GM18499 (cell line): ENCODE measurements around the gene DYNLT3.
A peak's percentile ranks its signal among the peaks of the same experiment; 100 is the strongest.

Experiments used
- ATAC-seq: cut with Tn5 transposase; IDR thresholded peaks from one replicate; pipeline ENCODE4 v1.9.1; 2021; ENCODE audit warnings: moderate number of reproducible peaks; ENCODE audit not compliant: insufficient read depth, unreplicated experiment

DYNLT3 gene

GRCh38 chrX:37846934-37847732, at the start of gene DYNLT3:
DYNLT3 (minus strand) TSS chrX:37847571; CDS start chrX:37847510, 61 bp downstream.
- peak; percentile 89 for ATAC-seq

- no peak for ATAC-seq
Measured at GRCh38 chrX:37896511-37896890, 49.1 kb upstream of the DYNLT3 start.

- no peak for ATAC-seq
Measured at GRCh38 chrX:37895795-37896510, 48.6 kb upstream of the DYNLT3 start.

GRCh38 chrX:37894725-37895124, 47.4 kb upstream of the DYNLT3 start:
- ATAC-seq, result no peak

DNA sequence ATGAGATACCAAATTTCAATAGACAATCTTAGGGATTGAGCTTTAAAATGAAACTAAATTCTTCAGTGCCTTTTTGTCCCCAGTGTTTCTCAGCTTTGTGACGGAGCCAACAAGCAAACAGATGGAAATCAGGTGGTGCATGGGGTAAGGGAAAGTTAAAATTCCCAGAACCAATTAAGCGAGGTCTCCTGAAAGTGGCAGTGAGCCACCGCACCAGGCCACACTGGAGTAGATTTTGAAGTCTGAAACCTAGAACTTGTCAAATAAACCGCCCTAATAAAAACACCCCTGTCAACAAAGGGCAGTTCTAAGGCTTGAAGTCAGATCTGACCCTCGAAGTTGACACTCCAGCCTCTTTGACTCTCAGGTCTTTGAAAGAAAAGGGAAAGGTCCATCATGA, 40.6 kb upstream of the DYNLT3 start:
- no peak for ATAC-seq

DNA sequence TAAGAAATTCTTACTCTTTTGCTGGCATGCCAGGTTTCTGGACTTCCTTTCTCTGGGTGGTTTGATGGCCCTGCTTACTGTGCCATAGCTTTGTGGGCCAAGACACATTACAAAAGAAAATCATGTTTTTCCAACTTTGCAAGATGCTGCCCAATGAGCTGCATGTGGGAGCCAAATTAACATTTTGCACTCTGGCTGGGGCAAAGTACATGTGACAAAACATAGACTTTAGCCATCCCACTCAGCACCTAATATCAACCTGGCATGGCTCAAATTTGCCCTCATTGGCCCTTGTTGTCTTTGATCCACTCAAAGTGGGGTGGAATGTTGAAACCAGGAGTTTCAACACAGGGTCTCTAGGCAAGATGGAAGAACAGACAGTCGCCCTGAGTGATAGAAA, 40.0 kb upstream of the DYNLT3 start:
- no peak for ATAC-seq

DNA sequence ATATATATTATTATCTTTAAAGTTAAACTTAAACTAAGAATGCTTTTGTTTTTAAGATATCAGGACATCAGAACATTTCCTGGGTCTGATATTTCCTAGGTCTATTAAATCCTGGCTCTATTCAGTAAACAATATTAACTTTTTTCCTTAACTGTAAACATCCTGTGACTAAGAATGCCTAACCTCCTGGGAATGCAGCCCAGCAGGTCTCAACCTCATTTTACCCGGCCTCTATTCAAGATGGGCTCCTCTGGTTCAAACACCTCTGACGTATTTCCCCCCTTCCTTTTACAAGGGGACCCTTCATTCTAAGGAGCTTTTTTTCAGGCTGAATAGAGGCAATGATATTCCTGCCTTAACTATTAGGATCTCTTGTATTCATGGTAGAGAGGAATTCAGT, 35.8 kb upstream of the DYNLT3 start:
- no peak for ATAC-seq

GRCh38 chrX:37879692-37880091, 32.3 kb upstream of the DYNLT3 start:
- ATAC-seq, result no peak

DNA sequence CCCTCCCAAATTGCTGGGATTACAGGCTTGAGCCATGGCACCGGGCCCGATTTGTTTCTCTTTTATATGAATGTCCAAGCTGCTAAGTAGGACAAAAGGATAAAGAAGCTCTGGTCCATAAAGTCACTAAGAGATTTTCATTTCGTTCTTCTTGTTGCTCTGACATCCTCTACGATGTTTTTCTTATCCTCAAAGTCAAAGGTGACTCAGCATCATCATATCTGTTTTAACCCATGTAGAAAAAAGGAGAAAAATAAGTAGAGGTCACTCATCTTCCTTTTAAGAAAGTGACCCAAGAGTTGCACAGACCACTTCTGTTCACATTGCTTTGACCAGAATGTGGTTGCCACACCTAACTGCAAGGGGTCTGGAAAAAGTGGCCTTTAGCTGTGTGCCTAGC, 29.3 kb upstream of the DYNLT3 start:
- no peak for ATAC-seq

- no peak for ATAC-seq
Measured at GRCh38 chrX:37875675-37876074, 28.3 kb upstream of the DYNLT3 start.

DNA sequence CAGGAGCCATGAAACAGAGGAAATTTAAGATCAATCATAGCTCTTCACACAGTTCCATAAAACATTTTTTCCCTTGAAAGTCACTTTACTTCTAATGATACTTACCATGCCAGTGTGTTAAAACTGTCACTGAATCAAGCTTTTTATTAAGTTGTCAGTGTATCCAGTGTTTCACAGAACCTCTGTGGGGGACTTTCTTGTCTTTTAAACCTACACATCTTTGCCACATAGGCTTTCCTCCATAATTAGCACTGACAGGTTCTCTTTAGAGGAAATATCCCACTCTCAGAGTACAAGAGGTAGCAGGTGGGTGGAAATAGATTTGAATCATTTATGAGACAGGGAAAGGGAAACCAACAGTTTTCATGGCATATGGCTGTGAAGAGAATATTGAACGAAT, 25.8 kb upstream of the DYNLT3 start:
- ATAC-seq, result no peak

DNA sequence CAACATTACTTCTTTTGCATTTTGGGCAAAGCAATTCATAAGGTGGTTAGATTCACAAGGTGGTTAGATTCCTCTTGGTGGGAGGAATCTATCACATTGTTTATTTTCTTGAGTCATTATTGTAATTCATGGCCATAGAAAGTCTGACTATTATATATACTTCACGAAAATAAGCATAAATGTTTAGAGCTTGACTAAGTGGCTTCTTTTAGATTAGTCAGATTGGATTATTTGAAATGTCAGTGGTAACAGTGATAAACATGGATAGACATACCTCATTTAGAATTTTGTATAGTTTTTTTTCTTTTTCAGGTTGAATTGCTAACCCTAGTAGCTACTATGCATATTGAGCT, 24.9 kb upstream of the DYNLT3 start:
- no peak for ATAC-seq

DNA sequence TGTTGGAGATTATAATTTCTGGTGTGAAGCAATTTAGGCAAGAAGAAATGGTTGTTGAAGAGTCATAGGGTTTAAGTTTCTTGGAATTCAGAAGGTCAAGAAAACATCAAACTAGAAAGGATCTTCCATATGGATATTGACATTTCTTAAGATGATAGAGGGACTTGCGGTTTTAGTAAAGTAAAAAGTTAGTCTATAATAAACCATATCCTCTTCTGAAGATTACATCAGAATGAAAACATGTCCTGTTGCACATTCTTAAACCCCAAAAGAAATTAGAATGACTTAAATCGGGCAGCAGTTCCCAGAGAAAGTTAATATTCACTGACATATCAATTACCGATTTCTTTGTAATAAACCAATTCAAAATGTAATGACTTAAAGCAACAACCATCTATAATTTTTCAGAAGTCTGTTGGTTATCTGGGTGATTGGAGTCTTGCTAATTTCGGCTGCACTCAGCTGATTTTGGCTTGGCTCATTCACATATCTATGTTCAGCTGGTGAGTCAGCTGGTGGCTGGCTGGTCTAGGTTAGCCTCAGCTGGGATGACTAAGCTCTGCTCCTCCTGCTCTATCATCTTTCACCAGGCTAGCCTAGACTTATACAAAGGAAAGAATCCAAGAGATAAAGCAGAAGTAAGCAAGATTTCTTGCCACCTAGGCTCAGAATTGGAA, 24.4 kb upstream of the DYNLT3 start:
- ATAC-seq, result no peak

DNA sequence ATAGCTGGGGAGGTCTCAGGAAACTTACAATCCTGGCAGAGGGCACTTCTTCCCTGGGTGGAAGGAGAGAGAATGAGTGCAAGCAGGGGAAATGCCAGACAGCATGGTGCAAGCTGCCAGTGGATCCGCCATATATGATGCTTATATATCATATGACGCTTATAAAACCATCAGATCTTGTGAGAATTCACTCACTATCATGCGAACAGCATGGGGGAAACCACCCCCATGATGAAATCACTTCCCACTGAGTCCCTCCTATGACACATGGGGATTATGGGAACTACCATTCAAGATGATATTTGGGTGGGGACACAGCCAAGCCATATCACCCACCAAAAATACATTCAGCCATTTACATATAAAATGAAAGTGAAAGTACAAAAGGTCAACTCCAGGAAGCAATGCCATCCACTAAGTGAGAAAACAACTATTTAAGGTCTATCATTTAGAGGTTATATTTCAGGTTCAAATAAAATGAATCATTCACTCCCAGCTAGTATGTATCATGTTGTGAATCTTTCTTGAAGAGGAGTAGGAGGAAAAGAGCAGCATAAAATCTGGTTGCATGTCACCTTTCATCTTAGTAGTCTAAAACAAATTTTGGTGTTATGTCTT, 20.3 kb upstream of the DYNLT3 start:
- ATAC-seq, result no peak

- no peak for ATAC-seq
Measured at GRCh38 chrX:37863728-37864127, 16.4 kb upstream of the DYNLT3 start.

DNA sequence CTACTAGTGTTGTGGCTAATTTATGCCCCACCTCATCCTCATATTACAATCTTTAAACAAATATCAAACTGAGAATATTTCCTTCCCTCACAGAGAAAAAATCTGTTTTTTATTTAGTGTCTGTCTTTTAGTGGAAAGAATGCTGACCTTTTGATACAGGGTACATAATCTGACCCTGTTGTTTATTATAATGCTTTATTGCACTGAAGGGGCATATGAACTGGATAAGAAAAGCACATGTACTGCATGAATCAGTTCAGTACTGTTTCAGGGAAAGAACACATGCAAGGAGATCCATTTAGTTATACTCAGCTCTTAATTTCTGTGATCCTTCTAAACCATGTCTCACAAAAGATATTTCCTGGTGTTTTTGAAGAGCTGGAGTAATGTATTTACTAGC, 15.5 kb upstream of the DYNLT3 start:
- ATAC-seq, result no peak

DNA sequence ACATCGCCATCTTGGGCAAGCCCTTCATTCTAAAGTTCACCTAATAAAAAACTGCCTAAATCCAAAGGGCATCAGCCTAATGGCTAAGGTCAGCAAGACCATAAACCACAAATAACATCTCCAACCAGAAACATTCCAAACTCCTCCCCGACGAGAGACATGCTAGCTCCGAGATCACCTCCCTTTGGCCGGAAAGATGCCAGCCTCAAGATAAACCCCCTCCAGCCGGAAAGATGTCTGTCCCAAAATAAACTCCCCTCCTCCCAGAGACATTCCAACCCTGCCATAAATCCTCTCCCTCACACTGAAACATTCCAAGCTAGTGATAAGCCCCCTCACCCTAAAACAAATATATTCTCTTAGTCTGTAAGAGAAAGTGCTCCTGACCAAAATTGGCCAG, 13.3 kb upstream of the DYNLT3 start:
- no peak for ATAC-seq

DNA sequence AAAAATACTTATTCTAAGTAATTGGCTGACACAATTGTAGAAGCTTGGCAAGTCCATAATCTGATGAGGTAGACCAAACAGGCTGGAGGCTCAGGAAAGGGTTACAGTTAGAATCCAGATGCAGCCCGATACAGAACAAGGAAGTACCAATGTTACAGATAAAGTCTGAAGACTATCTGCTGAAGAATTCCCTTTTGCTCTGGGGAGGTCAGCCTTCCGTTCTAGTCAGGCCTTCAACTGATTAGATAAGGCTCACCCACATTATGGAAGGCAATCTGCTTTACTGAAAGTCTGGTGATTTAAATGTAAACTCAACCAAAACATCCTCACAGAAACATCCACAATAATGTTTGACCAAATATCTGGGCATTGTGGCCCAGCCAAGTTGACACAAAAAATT, 7.4 kb upstream of the DYNLT3 start:
- ATAC-seq, result no peak

DNA sequence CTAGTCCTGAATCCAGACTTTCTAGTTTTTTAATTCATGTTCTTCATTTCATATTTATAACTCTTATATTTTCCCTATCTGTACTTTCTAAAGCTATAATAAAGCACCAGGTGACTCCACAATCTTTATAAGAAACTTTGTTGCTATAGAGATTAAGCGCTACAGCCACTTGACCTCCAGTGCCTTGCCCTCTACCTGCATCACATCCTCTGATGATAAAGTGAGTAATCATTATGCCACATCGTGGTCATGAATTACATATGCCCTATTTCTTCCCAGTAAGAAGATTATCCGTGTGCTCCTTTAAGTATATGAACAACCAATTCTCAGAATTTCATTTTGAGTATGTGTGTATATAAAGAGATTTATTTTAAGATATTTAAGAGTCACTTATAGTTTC, 6.8 kb upstream of the DYNLT3 start:
- ATAC-seq, result no peak

DNA sequence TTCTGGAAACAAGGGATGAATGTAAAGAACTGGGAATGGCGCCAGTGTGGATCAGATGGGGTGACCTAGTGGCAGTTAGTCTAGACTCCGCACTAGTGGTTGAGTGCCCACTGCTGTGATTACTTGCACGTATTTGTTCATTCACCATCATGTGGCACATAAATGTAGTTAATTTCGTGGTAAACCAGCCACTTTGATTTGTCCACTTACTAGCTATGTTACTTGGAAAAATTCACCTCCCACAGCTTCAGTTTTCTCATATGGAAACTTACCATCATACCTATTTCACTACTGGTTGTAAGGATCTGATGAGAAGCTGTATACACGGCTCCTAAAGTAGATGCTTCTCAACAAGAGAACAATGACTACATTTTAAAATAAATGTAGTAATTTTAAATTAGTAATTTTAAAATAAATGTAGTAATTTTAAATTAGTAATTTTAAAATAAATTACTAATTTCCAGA, 394 bp upstream of the DYNLT3 start:
- ATAC-seq, result peak; percentile 7

DNA sequence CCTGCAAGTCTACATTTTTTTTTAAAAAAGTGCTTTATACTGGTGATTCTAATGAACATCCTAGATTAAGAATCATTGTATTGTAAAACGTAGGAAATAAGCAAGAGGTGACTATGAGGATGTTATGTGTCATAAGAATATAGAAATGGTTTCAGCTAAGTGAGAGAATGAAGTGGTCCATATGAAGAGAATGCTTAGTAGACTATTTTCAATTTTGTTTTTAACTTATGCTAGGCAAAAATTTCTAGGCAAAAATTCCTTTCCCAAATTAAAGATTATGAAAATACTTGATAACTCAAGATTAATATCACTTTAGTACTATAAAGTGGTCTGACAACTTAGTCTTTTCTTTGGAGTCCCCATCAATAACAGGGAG, 825 bp downstream of the DYNLT3 start:
- ATAC-seq, result peak; percentile 10
